GM12878 (cell line): ENCODE measurements around the gene TMEM140.

ENCODE experiments used
- EZH2 ChIP-seq: IDR thresholded peaks from 2 replicates; pipeline ENCODE4 v1.6.1; 2012; ENCODE audit warnings: low read depth, mild to moderate bottlenecking, control low read depth, inconsistent platforms, low read length, borderline replicate concordance; ENCODE audit not compliant: control insufficient read depth
- TF ChIP-seq, protein P1 (sequence below): IDR thresholded peaks from 2 replicates; pipeline ENCODE4 v1.6.1; 2012; ENCODE audit warnings: mild to moderate bottlenecking, low read depth, low read length

DNA sequence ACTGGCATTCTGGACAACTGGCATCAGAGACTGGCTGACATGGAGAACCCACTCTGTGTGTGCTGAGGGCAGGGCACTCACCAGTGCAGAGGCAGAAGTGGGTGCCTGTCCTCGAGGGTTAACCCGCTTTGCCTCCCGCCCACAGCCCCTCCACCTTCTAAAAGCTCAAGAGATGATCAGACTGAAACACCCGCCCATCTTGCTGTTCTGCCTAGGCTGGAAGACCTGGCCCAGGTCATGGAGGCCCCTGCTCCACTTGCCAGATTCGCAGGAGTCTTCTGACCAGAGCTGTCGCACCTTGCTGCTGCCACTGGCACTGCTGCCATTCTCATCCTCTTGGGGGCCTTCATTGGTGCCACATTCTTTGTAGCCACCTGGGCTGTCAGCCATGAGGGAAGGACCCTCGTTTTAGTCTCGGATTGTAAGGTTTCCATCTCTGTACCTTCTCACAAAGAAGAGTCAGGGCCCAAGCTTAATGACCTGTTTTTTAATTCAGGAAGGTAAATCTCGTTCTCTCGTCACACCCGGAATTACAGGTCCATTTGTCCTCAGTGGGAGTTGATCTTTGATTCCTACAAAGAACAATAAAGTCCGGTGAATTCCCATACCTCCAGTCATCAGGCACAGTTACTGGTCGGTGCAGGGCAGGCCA lies 20.7 kb downstream of the TMEM140 start:
- no peak for TF ChIP-seq EZH2
- TF ChIP-seq, protein P1, sequence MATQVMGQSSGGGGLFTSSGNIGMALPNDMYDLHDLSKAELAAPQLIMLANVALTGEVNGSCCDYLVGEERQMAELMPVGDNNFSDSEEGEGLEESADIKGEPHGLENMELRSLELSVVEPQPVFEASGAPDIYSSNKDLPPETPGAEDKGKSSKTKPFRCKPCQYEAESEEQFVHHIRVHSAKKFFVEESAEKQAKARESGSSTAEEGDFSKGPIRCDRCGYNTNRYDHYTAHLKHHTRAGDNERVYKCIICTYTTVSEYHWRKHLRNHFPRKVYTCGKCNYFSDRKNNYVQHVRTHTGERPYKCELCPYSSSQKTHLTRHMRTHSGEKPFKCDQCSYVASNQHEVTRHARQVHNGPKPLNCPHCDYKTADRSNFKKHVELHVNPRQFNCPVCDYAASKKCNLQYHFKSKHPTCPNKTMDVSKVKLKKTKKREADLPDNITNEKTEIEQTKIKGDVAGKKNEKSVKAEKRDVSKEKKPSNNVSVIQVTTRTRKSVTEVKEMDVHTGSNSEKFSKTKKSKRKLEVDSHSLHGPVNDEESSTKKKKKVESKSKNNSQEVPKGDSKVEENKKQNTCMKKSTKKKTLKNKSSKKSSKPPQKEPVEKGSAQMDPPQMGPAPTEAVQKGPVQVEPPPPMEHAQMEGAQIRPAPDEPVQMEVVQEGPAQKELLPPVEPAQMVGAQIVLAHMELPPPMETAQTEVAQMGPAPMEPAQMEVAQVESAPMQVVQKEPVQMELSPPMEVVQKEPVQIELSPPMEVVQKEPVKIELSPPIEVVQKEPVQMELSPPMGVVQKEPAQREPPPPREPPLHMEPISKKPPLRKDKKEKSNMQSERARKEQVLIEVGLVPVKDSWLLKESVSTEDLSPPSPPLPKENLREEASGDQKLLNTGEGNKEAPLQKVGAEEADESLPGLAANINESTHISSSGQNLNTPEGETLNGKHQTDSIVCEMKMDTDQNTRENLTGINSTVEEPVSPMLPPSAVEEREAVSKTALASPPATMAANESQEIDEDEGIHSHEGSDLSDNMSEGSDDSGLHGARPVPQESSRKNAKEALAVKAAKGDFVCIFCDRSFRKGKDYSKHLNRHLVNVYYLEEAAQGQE, result no peak
